ES-I3 (cell line): ENCODE measurements around the gene MELTF.
"Not testable (repeated sequence)": the region's sequence is repeated elsewhere in the genome, so short reads cannot be mapped to it uniquely, and the experiment has no call there.

ENCODE experiments used
- H3K36me3 ChIP-seq: 2 replicates; pipeline ENCODE4 v1.6.1; 2013; ENCODE audit warnings: mild to moderate bottlenecking, low read length, control low read depth, moderate library complexity; ENCODE audit not compliant: insufficient read depth
- H3K4me1 ChIP-seq: 2 replicates; pipeline ENCODE4 v1.6.1; 2013; ENCODE audit warnings: mild to moderate bottlenecking, control low read depth, low read length; ENCODE audit not compliant: insufficient read depth
- H3K9ac ChIP-seq: 2 replicates; pipeline ENCODE4 v1.6.1; 2013; ENCODE audit warnings: low read depth, mild to moderate bottlenecking, low read length, moderate library complexity
- H3K9me3 ChIP-seq: 2 replicates; pipeline ENCODE4 v1.6.1; 2013; ENCODE audit warnings: mild to moderate bottlenecking, low read length, moderate library complexity; ENCODE audit not compliant: control insufficient read depth, insufficient read depth

MELTF gene

DNA sequence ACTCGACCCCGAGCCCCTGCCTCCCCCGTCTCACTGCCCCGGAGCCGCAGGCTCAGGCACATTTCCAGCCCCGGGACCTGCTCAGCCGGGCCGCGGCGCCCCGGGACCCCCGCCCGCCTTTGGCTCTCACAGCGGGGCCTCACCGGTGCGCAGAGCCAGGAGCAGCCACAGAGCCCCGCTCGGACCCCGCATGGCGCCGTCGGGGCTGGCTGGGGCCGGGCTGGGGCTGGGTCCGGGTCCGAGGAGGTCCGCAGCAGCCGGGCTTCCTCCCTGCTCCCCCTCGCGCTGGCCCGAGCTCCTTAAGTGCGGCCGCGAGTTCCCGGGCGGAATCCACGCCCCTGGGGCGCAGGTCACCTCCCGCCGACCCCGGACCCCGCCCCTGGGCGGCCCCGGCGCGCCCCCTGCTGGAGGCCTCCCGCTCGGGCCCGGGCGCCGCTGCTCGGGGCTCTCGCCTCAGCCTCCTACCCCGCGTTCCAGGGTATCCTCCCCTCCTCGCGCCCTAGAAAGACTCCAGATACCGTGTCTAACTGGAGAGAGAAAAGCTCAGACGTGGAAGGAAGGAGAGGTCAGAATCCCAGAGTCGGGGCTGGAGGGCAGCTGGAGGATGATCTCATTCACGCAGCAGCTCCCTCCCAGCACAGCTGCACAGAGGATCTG lies at the start of gene MELTF:
MELTF (minus strand) TSS at position 307 of the 657 bp plus-strand sequence; CDS start at position 192, 115 bp downstream.
- peak within 1 kb of the TSS; percentile 73; the same call in 1 of the 2 replicates for H3K9ac ChIP-seq

DNA sequence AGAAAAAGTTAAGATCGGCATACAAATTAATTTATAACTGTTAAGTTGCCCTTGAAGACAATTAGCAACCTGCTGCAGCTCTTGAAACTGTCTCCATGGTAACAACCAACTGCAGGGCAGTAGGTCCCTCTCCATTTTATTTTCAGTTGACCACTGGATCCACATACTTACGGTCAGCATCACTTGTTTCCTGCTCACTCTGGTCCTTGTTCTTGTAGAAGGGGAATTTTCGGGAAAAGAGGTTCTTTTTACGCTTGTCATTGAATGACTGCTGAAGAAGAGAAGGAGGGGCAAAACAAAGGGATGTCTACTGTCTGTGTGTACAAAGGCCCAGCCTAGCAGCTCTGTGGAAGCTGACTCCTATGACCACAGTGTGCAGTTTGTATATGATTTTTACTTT lies 46.8 kb upstream of the MELTF start:
- no peaks in the 10 kb centered on the region for H3K9me3 ChIP-seq
- no peak overlapping the region for H3K9ac ChIP-seq
- H3K4me1 ChIP-seq, result no peaks in the 10 kb centered on the region
- peaks cover 4% of the 10 kb centered on the region; the same call in 1 of the 2 replicates for H3K36me3 ChIP-seq

More for the DNA sequence above, at the start of gene MELTF:
- Histone ChIP-seq H3K4me1 (peaks cover 3% of the 10 kb centered on the region), H3K9me3 (no peaks in the 10 kb centered on the region), H3K36me3 (no peaks in the 10 kb centered on the region)

DNA sequence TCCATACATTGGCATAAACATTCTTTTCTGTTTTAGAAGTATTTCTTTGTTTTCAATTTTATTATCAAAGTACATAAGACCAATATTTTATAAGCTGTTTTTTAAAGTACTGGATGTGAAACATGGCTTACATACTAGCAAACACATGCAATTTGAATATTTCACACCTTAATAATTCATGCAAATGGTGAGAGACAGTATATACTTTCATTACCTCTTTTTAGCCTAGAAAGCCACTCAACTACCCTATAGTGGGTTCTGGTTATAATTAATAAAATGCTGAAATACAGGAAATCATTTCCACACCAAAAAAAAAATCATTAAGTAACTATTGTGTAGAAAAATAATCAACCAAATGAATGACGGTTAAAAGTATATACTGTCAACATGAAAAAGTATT lies 38.5 kb upstream of the MELTF start:
- H3K9me3 ChIP-seq, result no peaks in the 10 kb centered on the region
- 0 out of 2 replicates have a peak, but pooled peaks cover 2% of the 10 kb centered on the region for H3K36me3 ChIP-seq
- no peak overlapping the region for H3K9ac ChIP-seq
- H3K4me1 ChIP-seq, result no peaks in the 10 kb centered on the region

DNA sequence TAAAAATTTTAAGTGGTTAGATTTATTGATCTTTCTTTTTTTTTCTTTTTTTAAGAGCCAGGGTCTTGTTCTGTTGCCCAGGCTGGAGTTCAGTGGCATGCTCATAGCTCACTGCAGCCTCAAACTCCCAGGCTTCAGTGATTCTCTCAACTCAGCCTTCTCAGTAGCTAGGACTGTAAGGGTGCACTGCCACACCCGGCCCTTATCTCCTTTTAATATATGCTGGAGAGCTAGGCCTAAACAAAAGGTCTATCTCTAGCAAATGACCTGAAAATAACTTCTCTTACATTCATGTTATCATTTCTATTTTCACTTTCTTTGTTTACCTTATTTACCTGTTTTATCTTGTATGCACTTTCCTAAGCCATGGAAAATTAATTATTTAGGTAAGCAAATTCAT lies 35.2 kb upstream of the MELTF start:
- Histone ChIP-seq H3K4me1 (no peaks in the 10 kb centered on the region), H3K9me3 (no peaks in the 10 kb centered on the region), H3K36me3 (peaks cover 2% of the 10 kb centered on the region; the same call in 1 of the 2 replicates), H3K9ac (no peak overlapping the region)

DNA sequence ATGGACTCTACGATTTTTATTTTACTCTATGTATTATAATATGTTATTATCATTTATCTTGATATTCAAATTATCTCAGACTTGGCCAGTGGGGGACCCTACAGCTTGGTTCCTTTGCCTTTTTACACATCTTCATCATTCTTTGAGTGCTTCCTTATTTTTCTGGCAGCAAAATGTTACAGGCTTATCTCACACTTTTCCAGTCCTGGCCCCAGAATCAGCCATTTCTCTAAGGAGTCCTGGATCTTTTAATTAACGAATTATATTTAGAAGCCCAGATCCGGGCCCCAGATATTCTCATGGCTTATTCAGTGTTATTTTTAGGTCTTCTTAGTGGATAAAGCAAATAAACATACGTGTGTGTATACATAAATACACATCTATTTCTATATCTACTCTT lies 32.8 kb upstream of the MELTF start:
- Histone ChIP-seq H3K36me3 (peaks cover 8% of the 10 kb centered on the region), H3K9me3 (no peaks in the 10 kb centered on the region), H3K4me1 (no peaks in the 10 kb centered on the region), H3K9ac (no peak overlapping the region)

DNA sequence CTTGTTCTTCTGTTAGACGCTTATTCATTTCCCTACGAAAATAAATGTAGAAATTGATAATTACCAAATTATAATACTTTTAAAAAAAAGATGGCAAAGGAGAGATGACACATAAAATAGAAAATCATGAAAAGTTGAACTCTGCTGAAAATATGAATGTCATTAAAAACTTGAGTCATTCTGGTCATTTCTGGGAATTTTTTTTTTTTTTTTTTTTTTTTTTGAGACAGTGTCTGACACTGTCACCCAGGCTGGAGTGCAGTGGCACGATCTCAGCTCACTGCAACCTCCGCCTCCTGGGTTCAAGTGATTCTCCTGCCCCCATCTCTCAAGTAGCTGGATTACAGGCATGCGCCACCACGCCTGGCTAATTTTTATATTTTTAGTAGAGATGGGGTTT lies 22.0 kb upstream of the MELTF start:
- H3K9me3 ChIP-seq, H3K4me1 ChIP-seq, H3K36me3 ChIP-seq, H3K9ac ChIP-seq: not testable (repeated sequence)

DNA sequence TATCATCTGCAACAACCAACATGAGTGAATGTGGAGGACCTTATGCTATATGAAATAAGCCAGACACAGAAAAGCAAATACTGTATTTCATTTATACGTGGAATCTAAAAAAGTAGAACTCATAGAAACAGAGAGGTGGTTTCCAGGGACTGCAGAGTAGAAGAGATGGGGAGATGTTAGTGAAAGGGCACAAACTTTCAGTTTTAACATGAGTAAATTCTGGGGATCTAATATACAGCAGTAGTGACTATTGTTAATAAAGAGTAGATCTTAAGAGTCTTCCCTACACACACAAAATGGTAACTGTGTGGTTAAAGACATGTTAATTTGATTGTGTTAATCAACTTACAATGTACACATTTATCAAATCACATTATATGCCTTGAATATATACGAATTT lies 20.9 kb upstream of the MELTF start:
- peaks cover 5% of the 10 kb centered on the region; the same call in 1 of the 2 replicates for H3K36me3 ChIP-seq
- H3K4me1 ChIP-seq, result no peaks in the 10 kb centered on the region
- no peak overlapping the region for H3K9ac ChIP-seq
- H3K9me3 ChIP-seq, result no peaks in the 10 kb centered on the region

DNA sequence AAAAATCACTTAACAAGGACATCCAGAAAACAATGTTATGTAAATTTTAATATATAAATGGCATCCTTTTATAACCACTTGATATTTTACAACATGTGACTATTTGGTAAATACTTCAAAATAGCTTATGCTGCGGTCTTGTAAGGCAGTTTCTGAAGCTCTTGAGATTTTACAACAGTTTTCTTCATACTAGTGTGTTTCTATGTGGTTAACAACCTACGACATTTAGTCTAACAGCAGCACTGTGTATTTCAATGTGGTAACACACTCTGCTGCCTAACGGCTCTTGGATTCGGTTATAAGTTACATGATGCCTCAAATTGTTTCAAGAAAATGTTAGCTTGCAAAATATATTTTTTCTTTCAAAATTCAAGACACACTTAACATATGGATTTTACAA lies 12.9 kb upstream of the MELTF start:
- no peak overlapping the region for H3K9ac ChIP-seq
- no peaks in the 10 kb centered on the region for H3K4me1 ChIP-seq
- H3K36me3 ChIP-seq, result no peaks in the 10 kb centered on the region
- no peaks in the 10 kb centered on the region for H3K9me3 ChIP-seq

DNA sequence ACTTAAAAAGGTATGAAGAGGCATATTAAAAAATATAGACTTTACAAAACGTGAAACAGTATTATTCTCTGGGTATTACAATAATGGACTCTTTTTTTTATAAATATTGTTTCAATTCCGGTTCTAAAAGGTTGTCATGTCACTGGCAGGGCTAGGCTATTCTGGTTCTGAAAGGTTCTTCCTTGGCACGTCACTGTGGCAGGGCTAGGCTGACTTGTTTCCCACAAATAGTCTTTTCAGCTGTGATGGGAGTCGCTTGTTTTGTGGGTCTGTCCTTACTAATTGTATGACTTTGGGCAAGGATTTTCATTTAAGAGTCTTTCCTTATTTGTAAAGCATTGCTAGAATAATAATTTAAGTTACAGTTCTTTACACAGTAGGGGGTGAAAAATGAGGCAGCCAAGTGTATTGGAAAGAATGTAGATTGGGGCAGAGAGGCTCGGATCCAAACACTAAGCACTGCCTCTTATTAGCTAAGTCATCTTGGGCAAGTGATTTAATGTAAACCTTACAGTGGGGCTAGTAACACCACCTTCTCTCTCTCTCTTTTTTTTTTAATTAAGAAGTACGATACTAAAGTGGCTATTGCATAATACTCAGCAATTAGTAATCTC lies 12.4 kb upstream of the MELTF start:
- H3K9me3 ChIP-seq, result no peaks in the 10 kb centered on the region
- no peaks in the 10 kb centered on the region for H3K4me1 ChIP-seq
- no peaks in the 10 kb centered on the region for H3K36me3 ChIP-seq
- no peak overlapping the region for H3K9ac ChIP-seq

DNA sequence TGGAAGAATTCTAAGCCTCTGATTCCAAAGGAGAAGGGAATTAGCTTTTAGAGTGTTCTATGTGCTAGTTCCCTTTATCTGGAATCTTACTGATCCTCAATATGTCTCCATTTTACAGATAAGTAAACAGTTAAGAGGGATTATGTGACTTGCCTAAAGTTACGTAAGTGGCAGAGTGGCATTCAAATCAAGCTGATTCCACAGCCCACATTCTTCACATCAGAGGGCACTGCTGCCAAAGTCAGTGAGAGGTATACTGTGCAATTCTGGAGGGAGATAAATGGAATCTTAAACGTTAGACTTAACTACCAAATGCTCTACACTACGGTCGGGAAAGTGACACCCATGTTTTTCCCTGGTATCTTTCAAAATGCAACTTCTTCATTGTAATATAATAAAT lies 11.0 kb upstream of the MELTF start:
- H3K36me3 ChIP-seq, result no peaks in the 10 kb centered on the region
- H3K9me3 ChIP-seq, result no peaks in the 10 kb centered on the region
- no peak overlapping the region for H3K9ac ChIP-seq
- H3K4me1 ChIP-seq, result no peaks in the 10 kb centered on the region

DNA sequence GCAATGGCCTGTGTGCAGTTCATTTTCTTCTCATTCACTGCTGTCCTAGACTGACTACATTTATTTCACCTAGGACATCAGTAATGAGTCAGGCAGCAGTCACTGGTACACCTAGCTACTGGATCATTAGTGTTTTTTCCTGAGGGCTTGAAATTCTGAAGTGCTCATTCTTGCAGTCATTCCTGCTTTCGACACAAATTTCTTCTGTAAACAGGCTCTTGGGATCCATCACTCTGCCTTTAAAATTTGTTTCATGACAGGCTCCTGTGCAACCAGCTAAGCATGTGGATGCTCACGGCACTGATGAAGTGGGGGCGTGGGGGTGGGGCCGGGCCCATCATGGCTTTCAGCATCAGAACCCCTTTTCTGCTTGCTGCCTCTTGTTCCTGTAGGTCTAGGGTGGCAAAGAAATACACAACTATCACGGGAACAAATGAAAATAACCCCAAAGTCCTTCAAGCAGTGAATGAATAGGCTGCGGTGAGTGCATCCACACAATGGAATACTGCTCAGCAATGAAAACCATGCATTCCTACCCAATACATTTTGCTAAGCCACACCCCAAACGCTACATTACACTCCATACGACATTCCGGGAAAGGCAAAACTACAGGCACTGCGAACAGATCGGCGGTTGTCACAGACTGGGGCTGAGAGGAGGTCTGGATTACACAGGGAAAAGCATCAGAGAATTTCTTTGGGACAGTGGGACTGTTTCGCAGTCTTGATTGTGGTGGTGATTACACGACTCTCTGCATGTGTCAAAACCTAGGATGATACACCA lies 9.3 kb upstream of the MELTF start:
- Histone ChIP-seq H3K9me3 (no peaks in the 10 kb centered on the region), H3K36me3 (no peaks in the 10 kb centered on the region), H3K4me1 (no peaks in the 10 kb centered on the region), H3K9ac (no peak overlapping the region)

DNA sequence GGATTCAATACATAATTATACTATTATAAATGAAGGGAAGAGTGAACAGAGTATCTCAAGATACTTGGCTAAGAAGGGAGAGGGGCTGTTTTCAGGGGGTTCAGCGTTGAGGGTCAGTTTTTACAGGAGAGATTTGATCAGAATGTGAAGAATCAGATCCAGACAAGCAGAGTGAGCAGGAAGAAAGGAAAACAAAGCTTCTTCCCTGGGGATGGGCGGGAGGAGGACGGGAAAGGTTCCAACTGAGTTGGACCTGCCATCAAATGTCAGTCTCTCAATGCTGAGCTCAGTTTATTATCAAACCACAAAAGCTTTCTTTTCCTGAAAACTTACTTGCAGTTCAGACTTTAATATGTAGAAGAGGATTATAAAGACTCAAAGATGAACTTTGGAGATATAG lies 6.0 kb upstream of the MELTF start:
- Histone ChIP-seq H3K9ac (no peak overlapping the region), H3K9me3 (no peaks in the 10 kb centered on the region), H3K36me3 (no peaks in the 10 kb centered on the region), H3K4me1 (peaks cover 3% of the 10 kb centered on the region; the same call in 1 of the 2 replicates)

DNA sequence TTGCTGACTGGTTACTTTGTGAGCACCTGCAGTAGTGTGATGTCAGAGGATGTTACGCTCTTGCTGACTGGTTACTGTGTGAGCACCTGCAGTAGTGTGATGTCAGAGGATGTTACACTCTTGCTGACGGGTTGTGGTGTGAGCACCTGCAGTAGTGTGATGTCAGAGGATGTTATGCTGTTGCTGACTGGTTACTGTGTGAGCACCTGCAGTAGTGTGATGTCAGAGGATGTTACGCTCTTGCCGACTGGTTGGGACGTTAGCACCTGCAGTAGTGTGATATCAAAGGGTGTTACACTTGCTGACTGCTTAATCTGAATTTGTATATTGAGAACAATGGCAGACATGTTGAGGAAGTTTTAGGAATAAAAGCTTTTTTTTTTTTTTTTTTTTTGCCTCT lies 5.2 kb upstream of the MELTF start:
- H3K36me3 ChIP-seq, H3K9me3 ChIP-seq, H3K9ac ChIP-seq, H3K4me1 ChIP-seq: not testable (repeated sequence)

DNA sequence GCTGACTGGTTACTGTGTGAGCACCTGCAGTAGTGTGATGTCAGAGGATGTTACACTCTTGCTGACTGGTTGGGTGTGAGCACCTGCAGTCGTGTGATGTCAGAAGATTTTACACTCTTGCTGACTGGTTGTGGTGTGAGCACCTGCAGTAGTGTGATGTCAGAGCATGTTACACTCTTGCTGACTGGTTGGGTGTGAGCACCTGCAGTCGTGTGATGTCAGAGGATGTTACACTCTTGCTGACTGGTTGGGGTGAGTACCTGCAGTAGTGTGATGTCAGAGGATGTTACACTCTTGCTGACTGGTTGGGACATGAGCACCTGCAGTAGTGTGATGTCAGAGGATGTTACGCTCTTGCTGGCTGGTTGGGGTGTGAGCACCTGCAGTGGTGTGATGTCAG lies 4.1 kb upstream of the MELTF start:
- H3K4me1 ChIP-seq, H3K36me3 ChIP-seq, H3K9me3 ChIP-seq, H3K9ac ChIP-seq: not testable (repeated sequence)
